ENCODE data around the gene ABCC4.

Gene ABCC4

DNA sequence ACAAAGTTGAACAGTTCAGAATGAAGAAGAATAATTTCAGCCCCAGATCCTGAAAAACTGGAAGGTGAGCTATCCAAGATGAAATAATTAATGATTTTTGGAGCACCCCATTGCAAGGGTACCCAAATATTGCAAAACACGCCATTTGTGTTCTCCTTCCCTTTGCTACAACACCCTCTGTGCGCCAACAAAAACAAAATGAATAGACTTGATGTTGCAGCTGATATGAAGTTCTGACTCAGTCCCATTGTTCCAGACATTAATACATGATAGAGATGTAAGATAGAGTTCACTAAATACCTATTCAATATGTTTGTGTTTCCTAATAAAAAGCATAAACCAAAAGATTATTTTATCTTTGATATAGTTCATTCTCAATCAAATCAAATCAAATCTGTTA lies 301.4 kb downstream of the ABCC4 start:
- DNase-seq (ENCODE audit: low read depth, low spot score): no peak

DNA sequence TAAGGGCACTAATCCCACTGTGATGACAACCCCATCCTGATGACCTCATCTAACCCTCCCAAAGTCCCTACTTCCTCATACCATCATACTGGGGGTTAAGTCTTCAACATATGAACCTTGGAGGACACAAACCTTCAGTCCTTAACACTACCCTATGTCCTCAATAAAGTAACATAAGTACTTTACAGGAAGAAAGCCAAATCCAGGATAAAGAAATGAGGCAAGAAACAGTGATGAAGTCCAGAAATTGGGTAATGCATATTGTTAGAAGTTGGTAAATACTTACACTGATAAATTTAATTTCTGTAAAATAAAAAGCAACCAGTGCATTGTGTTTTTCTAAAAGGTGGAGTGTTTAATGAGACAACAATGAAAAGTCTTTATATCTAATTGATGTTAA lies 304.1 kb downstream of the ABCC4 start:
- no peak for DNase-seq (ENCODE audit: low read depth, low spot score)

DNA sequence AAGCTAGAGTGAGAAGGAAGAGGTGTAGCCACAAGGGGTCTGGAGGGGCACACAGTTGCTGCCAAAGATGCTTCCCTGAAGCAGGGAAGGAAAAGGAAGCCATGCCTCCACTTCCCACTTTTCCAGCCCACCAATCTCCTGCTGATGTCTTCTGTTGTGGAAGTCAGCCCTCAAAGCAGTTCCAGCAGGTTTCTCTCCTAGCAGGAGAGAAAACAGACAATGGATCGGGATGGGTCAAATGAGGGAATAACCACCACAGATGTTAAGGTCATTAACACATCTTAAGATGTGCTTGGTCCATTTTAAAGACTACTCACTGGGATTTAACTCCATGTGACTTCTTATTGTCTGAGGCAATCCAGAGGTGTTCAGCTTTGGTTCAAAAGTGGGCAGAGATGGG lies 304.8 kb downstream of the ABCC4 start:
- DNase-seq (ENCODE audit: low read depth, low spot score): no peak

DNA sequence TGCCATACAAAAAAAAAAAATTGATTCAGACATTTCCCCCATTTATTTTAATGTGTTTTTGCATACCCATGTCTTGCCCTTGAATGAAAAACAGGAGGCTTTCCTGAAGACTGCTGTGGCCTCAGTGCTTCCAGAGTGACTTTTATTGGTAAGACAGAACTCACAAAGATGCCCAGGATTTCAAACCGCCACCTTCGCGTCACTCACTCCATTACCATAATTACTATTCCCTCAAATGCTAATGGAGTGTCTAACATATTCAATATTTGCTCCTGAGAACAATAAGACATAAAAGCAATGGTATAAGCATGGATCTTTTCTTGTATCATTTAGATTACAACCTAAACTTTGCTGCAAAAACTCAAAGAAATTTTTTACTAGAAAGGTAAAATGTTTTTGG lies 306.7 kb downstream of the ABCC4 start:
- no peak for DNase-seq (ENCODE audit: low read depth, low spot score)

DNA sequence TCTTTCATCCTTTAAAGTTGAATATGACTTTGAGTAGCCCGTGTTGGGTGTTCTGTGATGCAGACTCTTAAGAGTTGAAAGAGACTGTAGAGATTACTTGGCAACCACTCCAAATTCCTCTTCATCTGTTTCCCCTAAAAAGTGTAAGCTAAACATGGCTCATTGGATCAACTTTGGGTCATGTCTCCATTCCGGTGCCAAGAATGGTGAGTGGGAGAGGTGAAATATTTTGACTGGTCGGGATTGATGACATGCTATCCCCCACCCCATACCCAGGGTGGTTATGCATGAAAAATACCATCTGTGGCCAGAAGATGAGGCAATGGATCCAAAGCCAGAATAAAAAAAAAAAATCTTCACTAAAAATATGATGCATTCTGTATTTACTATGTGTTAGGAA lies 307.6 kb downstream of the ABCC4 start:
- DNase-seq (ENCODE audit: low read depth, low spot score): no peak

DNA sequence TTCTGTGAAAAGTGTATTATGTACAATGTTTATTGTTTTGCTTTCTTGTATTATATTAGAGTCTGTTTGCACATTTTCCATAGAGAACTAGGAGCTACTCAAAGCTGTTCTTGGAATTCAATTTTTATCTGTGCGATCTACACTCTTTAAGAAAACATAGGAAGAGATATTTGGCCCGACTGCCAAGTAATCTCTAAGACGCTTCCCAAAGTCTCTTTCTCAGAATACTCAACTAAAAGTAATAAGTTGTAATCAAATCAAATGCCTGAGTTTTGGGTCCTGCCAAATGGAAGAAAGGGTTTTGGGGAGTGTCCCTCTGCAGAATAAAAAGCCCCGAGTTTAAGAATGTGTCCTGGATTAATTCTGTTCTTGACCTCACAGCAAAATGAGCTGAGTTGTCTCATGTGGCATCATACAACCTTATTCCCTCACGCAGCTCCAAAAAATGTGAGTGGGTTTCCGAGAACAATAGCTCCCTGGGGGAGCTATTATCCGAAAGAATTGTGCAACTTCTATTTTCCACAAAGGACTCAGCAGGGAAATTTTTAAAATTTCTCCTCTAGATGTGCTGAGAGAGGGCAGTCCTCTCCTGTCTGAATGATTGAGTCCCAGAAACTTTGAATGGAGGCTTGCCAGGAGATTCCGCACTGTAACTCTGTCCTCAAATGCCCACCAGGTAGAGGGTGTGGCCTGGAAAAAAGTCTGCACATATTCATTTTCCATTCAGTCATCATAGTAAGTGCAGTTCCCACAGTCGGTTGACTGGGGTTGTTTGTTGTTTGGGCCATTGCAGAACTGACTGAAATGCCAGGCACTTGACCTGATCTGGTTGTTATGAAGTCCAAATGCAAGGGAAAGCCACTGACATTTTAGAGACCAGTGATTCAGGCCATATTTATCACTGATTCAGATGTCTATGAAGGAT lies 309.0 kb downstream of the ABCC4 start:
- no peak for DNase-seq (ENCODE audit: low read depth, low spot score)

DNA sequence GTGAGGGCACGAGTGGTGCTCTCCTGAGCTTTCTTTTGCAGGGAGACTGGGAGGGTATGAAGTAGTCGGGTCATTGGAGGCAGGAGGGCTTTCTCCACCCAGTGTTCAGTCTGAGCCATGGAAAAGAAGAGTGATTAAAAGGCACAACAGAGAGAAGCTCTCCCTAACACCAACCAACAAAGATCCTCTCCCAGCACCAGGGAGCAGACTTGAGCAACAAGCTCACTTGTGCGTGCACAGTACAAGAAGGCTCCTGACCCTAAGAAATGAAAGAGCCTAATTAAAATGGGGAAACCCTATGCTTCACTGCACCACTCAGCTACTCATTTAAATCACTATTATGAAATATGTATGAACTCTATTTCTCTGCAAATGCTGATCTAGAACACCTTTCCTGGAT lies 312.6 kb downstream of the ABCC4 start:
- no peak for DNase-seq (ENCODE audit: low read depth, low spot score)

DNA sequence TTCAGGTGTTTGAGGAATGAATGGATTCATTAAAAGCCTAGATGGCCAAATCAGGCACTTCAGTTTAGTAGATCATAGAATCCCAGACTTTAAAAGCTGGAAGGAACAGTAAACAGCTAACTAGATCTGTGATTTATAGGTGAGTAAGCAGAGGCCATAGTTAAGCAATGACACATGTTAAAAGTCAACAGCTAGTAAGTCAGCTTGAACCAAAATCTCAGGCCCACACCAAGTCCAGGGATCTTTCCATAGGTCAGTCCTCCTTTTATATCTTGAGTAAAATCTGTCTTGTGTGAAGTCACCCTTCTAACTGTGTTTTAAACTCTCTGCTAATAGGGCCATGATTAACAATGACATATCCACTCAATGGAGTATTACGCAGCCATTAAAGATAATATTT lies 313.4 kb downstream of the ABCC4 start:
- no peak for DNase-seq (ENCODE audit: low read depth, low spot score)

DNA sequence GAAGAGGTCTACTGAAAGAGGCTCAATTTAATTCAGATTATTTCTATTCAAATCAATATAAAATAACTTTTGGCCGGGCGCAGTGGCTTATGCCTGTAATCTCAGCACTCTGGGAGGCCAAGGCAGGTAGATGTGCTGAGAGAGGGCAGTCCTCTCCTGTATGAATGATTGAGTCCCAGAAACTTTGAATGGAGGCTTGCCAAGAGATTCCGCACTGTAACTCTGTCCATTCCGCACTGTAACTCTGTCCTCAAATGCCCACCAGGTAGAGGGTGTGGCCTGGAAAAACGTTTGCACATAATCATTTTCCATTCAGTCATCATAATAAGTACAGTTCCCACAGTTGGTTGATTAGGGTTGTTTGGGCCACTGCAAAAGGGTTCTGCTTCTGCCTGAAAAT lies 314.2 kb downstream of the ABCC4 start:
- no peak for DNase-seq (ENCODE audit: low read depth, low spot score)

DNA sequence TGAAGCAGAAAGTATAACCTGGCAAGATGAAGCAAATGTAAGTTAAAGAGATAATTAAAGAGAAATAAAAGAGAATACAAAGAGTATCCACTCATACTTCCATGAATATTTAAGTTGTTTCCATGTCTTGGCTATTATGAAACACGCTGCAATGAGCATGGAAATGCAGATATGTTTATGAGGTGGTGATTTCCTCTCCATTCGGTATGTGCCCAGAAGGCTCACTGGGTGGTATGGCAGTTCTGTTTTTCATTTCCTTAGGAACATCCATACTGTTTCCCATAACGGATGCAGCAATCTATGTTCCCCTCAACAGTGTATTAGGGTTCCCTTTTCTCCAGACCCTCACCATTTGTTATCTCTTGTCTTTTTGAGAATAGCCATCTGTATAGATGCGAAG lies 316.3 kb downstream of the ABCC4 start:
- no peak for DNase-seq (ENCODE audit: low read depth, low spot score)

DNA sequence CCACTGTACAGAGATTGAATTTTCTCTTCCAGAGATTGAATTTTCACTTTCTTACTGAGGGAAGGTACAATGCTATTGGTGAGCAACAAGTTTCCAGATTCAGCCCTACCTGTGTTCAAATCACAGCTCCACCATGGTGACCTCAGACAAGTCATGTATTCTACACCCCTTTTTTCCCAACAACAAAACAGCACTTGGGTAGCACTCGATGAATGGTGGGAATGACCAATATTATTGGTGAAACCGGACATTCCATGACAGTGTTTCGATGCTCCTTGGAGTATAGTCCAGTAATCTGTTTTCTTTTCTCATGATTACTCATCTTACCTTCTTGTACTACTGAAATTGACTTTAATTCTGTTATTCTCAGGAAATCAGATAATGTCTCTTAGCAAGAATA lies 322.7 kb downstream of the ABCC4 start:
- no peak for DNase-seq (ENCODE audit: low read depth, low spot score)

DNA sequence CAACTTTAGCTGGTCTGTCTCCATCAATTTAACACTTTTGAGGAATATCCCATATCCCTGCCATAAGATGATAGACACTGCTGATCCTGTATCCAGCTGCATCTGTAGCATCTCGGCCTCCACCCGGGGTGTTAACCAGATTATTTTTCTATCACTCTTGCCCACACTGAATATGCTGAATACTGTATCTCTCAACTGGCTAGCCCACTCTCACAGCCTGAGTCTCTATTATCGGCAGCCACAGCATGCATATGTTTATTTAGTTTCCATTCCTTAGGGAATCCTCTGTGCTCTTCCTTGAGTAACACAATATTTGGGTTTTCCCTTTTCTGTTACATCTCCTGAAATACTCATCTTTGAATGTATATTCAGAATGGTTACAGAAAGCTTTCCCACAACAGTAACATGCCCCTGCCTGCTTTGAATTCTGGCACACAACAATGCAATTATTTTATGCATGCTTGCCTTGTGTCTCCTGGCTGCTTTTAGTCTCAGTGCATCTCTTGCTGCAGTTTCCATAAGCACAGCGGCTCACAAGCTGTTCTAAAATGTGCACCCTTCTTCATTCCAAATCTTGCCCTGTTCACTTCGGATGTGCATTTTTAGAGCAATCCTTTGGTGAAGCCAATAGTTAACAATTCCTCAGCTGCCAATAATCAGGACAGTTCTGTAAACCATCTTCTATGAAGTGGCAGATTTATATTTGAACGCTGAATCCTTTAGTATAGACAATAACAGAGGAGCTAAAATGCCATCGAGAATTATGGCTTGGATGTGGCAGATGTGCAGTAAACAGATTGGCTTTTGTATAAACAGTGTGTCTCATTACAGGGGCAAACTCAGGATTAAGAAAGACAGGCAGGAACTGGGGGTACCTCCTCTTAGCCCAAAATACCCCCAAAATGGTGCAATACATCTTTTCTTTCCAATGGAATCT lies 327.0 kb downstream of the ABCC4 start:
- DNase-seq (ENCODE audit: low read depth, low spot score): no peak

DNA sequence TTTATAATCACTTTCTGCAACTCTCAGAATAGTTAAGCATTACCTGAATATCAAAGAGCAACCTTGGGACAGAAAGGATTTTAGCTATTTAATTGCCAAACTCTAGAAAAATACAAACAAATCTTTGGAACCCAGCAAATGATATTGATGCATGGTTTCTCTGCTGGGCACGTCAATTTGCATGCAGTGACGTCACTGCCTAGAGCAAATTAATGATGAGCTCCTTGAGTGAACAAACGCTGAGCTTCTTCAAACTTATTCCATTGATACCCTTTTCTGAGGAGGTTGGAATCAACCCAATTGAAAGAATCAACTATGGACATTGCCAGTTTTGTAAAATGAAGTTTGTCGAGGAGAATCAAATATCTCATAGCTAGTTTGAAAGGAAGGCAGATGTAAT lies 329.0 kb downstream of the ABCC4 start:
- DNase-seq (ENCODE audit: low read depth, low spot score): no peak
